Endodermal cell (in vitro differentiated cells): ENCODE measurements around the gene CLDN20. TPM values are rescaled to one million over a fixed set of nuclear protein-coding genes. Genes with fewer than 3 reads are reported as not detected.

Experiments used
- DNase-seq: peaks from one replicate; pipeline ENCODE4 v3.0.0-alpha.2; 2017
- H3K27ac ChIP-seq: 2 replicates; pipeline ENCODE4 v1.5.1; 2013; ENCODE audit warnings: mild to moderate bottlenecking, low read depth, low read length, moderate library complexity
- H3K27me3 ChIP-seq: 2 replicates; pipeline ENCODE4 v1.6.1; 2013; ENCODE audit warnings: mild to moderate bottlenecking, low read length, moderate library complexity; ENCODE audit not compliant: insufficient read depth, control insufficient read depth, poor library complexity, severe bottlenecking
- H3K36me3 ChIP-seq: 2 replicates; pipeline ENCODE4 v1.7.0; 2013; ENCODE audit warnings: mild to moderate bottlenecking, low read length, moderate library complexity; ENCODE audit not compliant: control insufficient read depth, insufficient read depth
- H3K4me1 ChIP-seq: one replicate; pipeline ENCODE4 v1.7.0; 2013; ENCODE audit warnings: low read length; ENCODE audit not compliant: control insufficient read depth, insufficient read depth
- H3K4me3 ChIP-seq: 2 replicates; pipeline ENCODE4 v1.5.1; 2013; ENCODE audit warnings: mild to moderate bottlenecking, low read length, moderate library complexity
- H3K9ac ChIP-seq: 2 replicates; pipeline ENCODE4 v1.6.1; 2013; ENCODE audit warnings: mild to moderate bottlenecking, low read length, moderate library complexity; ENCODE audit not compliant: poor library complexity, severe bottlenecking; ENCODE audit errors: extremely low read depth
- H3K9me3 ChIP-seq: 2 replicates; pipeline ENCODE4 v1.6.1; 2013; ENCODE audit warnings: mild to moderate bottlenecking, low read length, moderate library complexity; ENCODE audit not compliant: control insufficient read depth
- H3K27ac Mint-ChIP-seq: 2 replicates; pipeline ENCODE4 v1.8.0; 2020; ENCODE audit warnings: mixed read lengths
- H3K27me3 Mint-ChIP-seq: 2 replicates; pipeline ENCODE4 v1.8.0; 2021; ENCODE audit warnings: mild to moderate bottlenecking, mixed read lengths; ENCODE audit not compliant: insufficient read depth
- H3K36me3 Mint-ChIP-seq: 2 replicates; pipeline ENCODE4 v1.8.0; 2020; ENCODE audit warnings: low read depth, mixed read lengths
- H3K4me1 Mint-ChIP-seq: 2 replicates; pipeline ENCODE4 v1.8.0; 2020; ENCODE audit warnings: mixed read lengths
- H3K4me3 Mint-ChIP-seq: 2 replicates; pipeline ENCODE4 v1.8.0; 2020; ENCODE audit warnings: mild to moderate bottlenecking, moderate library complexity, mixed read lengths
- H3K9me3 Mint-ChIP-seq: 2 replicates; pipeline ENCODE4 v1.8.0; 2020; ENCODE audit warnings: mild to moderate bottlenecking, mixed read lengths
- CTCF ChIP-seq: fragments of 200-600 bp; sonication (generic); conservative IDR thresholded peaks from 2 replicates; pipeline ENCODE4 v1.5.0; 2021; ENCODE audit warnings: antibody characterized with exemption, mild to moderate bottlenecking
- whole genome bisulfite sequencing, 2 experiments: methylation state at CpG; one replicate each; pipeline versions ENCODE4 v1.1.5 to v1.1.7; 2013; ENCODE audit warnings: missing lambda C conversion rate in 2 of 2, mixed read lengths in 1 of 2; ENCODE audit not compliant: insufficient coverage in 1 of 2, insufficient read length in 1 of 2; 5-methylcytosine and 5-hydroxymethylcytosine counted together
- total RNA-seq, 2 donors: library from RNA; stranded (reverse); fragmentation: NEBNext Ultra II Directional in 1 of 2; extraction: Animal tissue kit (Norgen Biotek cat#: 25700) in 1 of 2; gene quantifications; 2 replicates in 1 of 2; 3 replicates in 1 of 2; pipeline ENCODE4 v1.2.1, GENCODE V29; 2021

Gene CLDN20
- total RNA-seq, 2 donors from 2014 or later: not detected

GRCh38 chr6:155259204-155259603, 4.6 kb upstream of the CLDN20 start:
- H3K36me3 Mint-ChIP-seq: peaks cover 53% of the 10 kb centered on the region
- Histone ChIP-seq H3K9me3 (no peaks in the 10 kb centered on the region), H3K27me3 (no peaks in the 10 kb centered on the region), H3K36me3 (peaks cover 77% of the 10 kb centered on the region), H3K4me1 (no peaks in the 10 kb centered on the region), H3K9ac (no peak overlapping the region), H3K4me3 (no peak overlapping the region), H3K27ac (no peak overlapping the region)
- peak; percentile 35 for DNase-seq
- no peak overlapping the region for H3K4me3 Mint-ChIP-seq
- TF ChIP-seq CTCF: no peak
- peak overlapping the region; percentile 58 for H3K27ac Mint-ChIP-seq
- H3K27me3 Mint-ChIP-seq: no peaks in the 10 kb centered on the region
- H3K4me1 Mint-ChIP-seq: peaks cover 19% of the 10 kb centered on the region
- 91 to 96% methylated on average over 3 of the region's 3 CpGs for WGBS, 2 experiments
- no peaks in the 10 kb centered on the region for H3K9me3 Mint-ChIP-seq

GRCh38 chr6:155259897-155260296, 3.9 kb upstream of the CLDN20 start:
- Mint-ChIP-seq H3K27ac (no peak overlapping the region), H3K27me3 (no peaks in the 10 kb centered on the region), H3K4me1 (peaks cover 20% of the 10 kb centered on the region), H3K9me3 (no peaks in the 10 kb centered on the region), H3K36me3 (peaks cover 53% of the 10 kb centered on the region), H3K4me3 (no peak overlapping the region)
- Histone ChIP-seq H3K27me3 (no peaks in the 10 kb centered on the region), H3K9me3 (no peaks in the 10 kb centered on the region), H3K4me1 (no peaks in the 10 kb centered on the region), H3K9ac (no peak overlapping the region), H3K36me3 (peaks cover 77% of the 10 kb centered on the region), H3K4me3 (no peak overlapping the region), H3K27ac (no peak overlapping the region)
- no peak for TF ChIP-seq CTCF
- no peak for DNase-seq
- 93 to 96% methylated on average over 5 of the region's 5 CpGs for WGBS, 2 experiments

GRCh38 chr6:155260686-155261085, 3.1 kb upstream of the CLDN20 start:
- H3K4me1 ChIP-seq: no peaks in the 10 kb centered on the region
- Mint-ChIP-seq H3K4me1 (peaks cover 20% of the 10 kb centered on the region), H3K4me3 (no peak overlapping the region), H3K36me3 (peaks cover 51% of the 10 kb centered on the region), H3K27ac (peak overlapping the region; percentile 77), H3K27me3 (no peaks in the 10 kb centered on the region), H3K9me3 (no peaks in the 10 kb centered on the region)
- H3K4me3 ChIP-seq: no peak overlapping the region
- peaks cover 74% of the 10 kb centered on the region for H3K36me3 ChIP-seq
- no peak overlapping the region for H3K27ac ChIP-seq
- H3K9ac ChIP-seq: no peak overlapping the region
- no peaks in the 10 kb centered on the region for H3K27me3 ChIP-seq
- DNase-seq: no peak
- H3K9me3 ChIP-seq: no peaks in the 10 kb centered on the region
- 74 to 83% methylated on average over 2 to 3 of the region's 3 CpGs for WGBS, 2 experiments
- no peak for TF ChIP-seq CTCF
